ENCODE measurements around the gene YPEL1. TPM values are rescaled to one million over a fixed set of nuclear protein-coding genes. Genes with fewer than 3 reads are reported as not detected.
"Not testable (repeated sequence)": the region's sequence is repeated elsewhere in the genome, so short reads cannot be mapped to it uniquely, and the experiment has no call there.

YPEL1 gene
- total RNA-seq, 1 donor from 2014 or later: 20.4 TPM

GRCh38 chr22:21678842-21679241 is 56.8 kb downstream of the YPEL1 start:
- H3K9ac ChIP-seq (ENCODE audit: low read depth in 1 of 3, low read length in 3 of 3); H3K27me3 ChIP-seq (ENCODE audit: control insufficient read depth in 3 of 3, insufficient read depth in 3 of 3, low read length in 3 of 3); H3K9me3 ChIP-seq (ENCODE audit: control insufficient read depth in 3 of 3, low read length in 3 of 3); H3K4me1 ChIP-seq (ENCODE audit: control insufficient read depth in 3 of 3, insufficient read depth in 3 of 3, low read length in 3 of 3); H3K4me3 ChIP-seq (ENCODE audit: low read length in 3 of 3); H3K27ac ChIP-seq (ENCODE audit: low read depth, low read length): not testable (repeated sequence)
- H3K36me3 ChIP-seq (ENCODE audit: control insufficient read depth in 3 of 3, insufficient read depth in 3 of 3, low read length in 3 of 3): peaks cover 40 to 46% (median 42%) of the 10 kb centered on the region in 3 donors

GRCh38 chr22:21677606-21678443 is 57.8 kb downstream of the YPEL1 start:
- Histone ChIP-seq H3K9ac (ENCODE audit: low read depth in 1 of 3, low read length in 3 of 3) (no peak overlapping the region), H3K36me3 (ENCODE audit: control insufficient read depth in 3 of 3, insufficient read depth in 3 of 3, low read length in 3 of 3) (peaks cover 42 to 47% (median 43%) of the 10 kb centered on the region in 3 donors), H3K27me3 (ENCODE audit: control insufficient read depth in 3 of 3, insufficient read depth in 3 of 3, low read length in 3 of 3) (no peaks in the 10 kb centered on the region), H3K27ac (ENCODE audit: low read depth, low read length) (no peak overlapping the region), H3K4me1 (ENCODE audit: control insufficient read depth in 3 of 3, insufficient read depth in 3 of 3, low read length in 3 of 3) (peaks cover 0 to 4% (median 0%) of the 10 kb centered on the region in 3 donors), H3K9me3 (ENCODE audit: control insufficient read depth in 3 of 3, low read length in 3 of 3) (no peaks in the 10 kb centered on the region), H3K4me3 (ENCODE audit: low read length in 3 of 3) (no peak overlapping the region)

DNA sequence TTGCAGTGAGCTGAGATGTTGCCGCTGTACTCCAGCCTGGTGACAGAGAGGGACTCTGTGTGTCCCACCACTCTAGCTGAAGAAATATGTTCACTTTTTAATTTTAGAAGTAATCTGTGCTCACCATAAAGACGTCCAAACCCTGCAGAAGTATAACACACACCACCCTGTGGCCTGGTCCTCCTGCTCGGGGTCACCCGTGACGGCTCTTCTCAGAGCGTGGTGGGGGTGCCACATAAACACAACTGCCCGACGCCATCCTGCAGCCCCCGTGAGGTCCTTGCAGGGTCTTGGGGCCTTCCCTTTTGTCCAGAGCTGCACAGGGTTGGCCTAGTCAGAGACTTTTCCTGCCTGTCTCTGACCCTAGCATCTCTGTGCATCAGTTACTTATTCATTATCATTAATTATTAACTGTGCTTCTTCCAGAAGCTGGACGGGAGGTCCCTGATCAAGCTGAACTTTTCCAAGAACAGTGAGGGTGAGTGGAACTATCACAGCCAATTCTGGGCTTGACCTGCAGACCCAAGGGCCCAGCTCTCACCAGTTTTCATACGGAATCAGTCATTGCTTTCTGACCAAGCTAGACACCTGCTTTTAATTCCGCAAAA is 60.9 kb downstream of the YPEL1 start:
- no peak overlapping the region for H3K9ac ChIP-seq (ENCODE audit: low read depth in 1 of 3, low read length in 3 of 3)
- H3K9me3 ChIP-seq (ENCODE audit: control insufficient read depth in 3 of 3, low read length in 3 of 3): no peaks in the 10 kb centered on the region
- H3K4me3 ChIP-seq (ENCODE audit: low read length in 3 of 3): no peak overlapping the region
- H3K27ac ChIP-seq (ENCODE audit: low read depth, low read length): no peak overlapping the region
- peaks cover 0 to 4% (median 0%) of the 10 kb centered on the region in 3 donors for H3K4me1 ChIP-seq (ENCODE audit: control insufficient read depth in 3 of 3, insufficient read depth in 3 of 3, low read length in 3 of 3)
- peaks cover 48 to 51% (median 50%) of the 10 kb centered on the region in 3 donors for H3K36me3 ChIP-seq (ENCODE audit: control insufficient read depth in 3 of 3, insufficient read depth in 3 of 3, low read length in 3 of 3)
- no peaks in the 10 kb centered on the region for H3K27me3 ChIP-seq (ENCODE audit: control insufficient read depth in 3 of 3, insufficient read depth in 3 of 3, low read length in 3 of 3)

DNA sequence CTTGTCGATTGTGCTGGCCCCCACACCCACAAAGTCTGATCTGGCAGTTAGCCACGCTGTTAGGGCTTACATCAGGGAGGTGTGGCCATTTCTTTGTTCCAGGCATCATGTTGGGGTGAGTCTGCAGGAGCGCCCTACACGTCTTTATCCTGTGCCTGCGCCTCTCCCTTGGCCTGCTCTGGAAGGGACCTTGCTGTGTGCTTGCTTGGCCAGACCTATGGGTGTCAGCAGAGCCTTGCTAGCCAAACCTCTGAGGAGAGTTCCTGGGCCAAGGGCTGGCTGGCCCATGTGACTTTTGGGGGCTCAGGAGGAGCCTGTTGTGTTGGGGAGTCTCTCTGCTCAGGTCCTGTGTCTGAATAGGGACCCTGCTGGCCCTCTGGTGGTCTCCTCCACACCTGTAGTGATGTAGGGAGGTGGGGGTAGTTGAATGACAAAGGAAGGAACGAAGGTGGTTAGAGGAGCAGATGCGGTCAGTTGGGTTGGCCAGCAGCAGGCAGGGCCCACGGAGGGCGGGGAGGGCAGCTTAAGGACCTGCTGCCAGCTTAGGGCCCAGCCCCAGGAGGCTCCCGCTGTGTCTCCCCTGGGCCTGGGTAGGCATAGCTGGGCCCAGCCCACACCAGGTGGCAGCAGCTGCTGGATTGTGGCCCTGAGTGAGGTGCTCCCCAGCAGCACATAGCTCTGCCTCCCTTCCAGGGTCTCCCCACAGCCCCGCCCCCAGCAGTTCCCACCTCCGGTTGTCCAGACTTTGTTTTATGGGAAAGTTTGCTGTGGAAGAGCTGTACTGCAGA is 61.9 kb downstream of the YPEL1 start:
- Histone ChIP-seq H3K9me3 (ENCODE audit: control insufficient read depth in 3 of 3, low read length in 3 of 3) (no peaks in the 10 kb centered on the region), H3K27me3 (ENCODE audit: control insufficient read depth in 3 of 3, insufficient read depth in 3 of 3, low read length in 3 of 3) (no peaks in the 10 kb centered on the region), H3K4me1 (ENCODE audit: control insufficient read depth in 3 of 3, insufficient read depth in 3 of 3, low read length in 3 of 3) (peaks cover 0 to 4% (median 0%) of the 10 kb centered on the region in 3 donors), H3K36me3 (ENCODE audit: control insufficient read depth in 3 of 3, insufficient read depth in 3 of 3, low read length in 3 of 3) (peaks cover 48 to 56% (median 51%) of the 10 kb centered on the region in 3 donors), H3K9ac (ENCODE audit: low read depth in 1 of 3, low read length in 3 of 3) (no peak overlapping the region), H3K4me3 (ENCODE audit: low read length in 3 of 3) (no peak overlapping the region), H3K27ac (ENCODE audit: low read depth, low read length) (no peak overlapping the region)

DNA sequence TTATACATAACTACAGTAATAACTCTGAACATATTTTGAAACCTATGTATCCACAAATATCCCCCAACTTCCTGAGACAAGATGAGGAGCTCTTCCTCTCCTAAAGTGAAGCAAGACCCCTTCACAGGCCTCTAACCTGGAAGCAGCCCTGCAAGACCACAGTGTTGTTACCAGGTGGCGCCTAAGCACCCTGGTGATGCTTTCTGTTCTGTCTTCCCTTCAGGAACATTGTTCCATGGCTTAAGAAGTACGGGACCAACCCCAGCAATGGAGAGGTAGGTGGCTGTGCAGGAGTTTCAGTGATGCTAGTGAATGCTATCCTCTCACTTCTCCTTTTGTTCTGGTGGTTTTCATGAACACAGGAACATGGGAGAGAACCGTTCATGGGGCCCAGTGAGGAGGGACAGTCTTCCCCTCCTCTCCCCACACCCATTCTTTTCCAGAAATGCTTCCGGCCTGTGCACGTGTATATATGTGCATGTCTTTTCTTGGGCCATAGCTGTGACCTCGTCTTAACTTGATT is 63.4 kb downstream of the YPEL1 start:
- no peak overlapping the region for H3K9ac ChIP-seq (ENCODE audit: low read depth in 1 of 3, low read length in 3 of 3)
- H3K4me3 ChIP-seq (ENCODE audit: low read length in 3 of 3): no peak overlapping the region
- no peaks in the 10 kb centered on the region for H3K9me3 ChIP-seq (ENCODE audit: control insufficient read depth in 3 of 3, low read length in 3 of 3)
- H3K27ac ChIP-seq (ENCODE audit: low read depth, low read length): no peak overlapping the region
- no peaks in the 10 kb centered on the region for H3K27me3 ChIP-seq (ENCODE audit: control insufficient read depth in 3 of 3, insufficient read depth in 3 of 3, low read length in 3 of 3)
- H3K36me3 ChIP-seq (ENCODE audit: control insufficient read depth in 3 of 3, insufficient read depth in 3 of 3, low read length in 3 of 3): peaks cover 48 to 56% (median 51%) of the 10 kb centered on the region in 3 donors
- H3K4me1 ChIP-seq (ENCODE audit: control insufficient read depth in 3 of 3, insufficient read depth in 3 of 3, low read length in 3 of 3): no peaks in the 10 kb centered on the region

DNA sequence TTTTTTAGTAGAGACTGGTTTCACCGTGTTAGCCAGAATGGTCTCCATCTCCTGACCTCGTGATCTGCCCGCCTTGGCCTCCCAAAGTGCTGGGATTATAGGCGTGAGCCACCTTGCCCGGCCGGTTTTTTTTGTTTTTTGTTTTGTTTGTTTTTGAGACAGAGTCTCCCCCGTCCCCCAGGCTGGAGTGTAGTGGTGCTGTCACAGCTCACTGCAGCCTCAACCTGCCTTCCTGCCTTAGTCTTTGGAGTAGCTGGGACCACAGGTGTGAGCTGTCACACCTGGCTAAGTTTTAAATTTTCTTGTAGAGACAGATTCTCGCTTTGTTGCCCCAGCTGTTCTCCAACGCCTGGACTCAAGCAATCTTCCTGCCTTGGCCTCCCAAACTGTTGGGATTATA is 66.6 kb downstream of the YPEL1 start:
- H3K4me3 ChIP-seq (ENCODE audit: low read length in 3 of 3): no peak overlapping the region
- peaks cover 6 to 9% (median 8%) of the 10 kb centered on the region in 3 donors for H3K4me1 ChIP-seq (ENCODE audit: control insufficient read depth in 3 of 3, insufficient read depth in 3 of 3, low read length in 3 of 3)
- no peaks in the 10 kb centered on the region for H3K9me3 ChIP-seq (ENCODE audit: control insufficient read depth in 3 of 3, low read length in 3 of 3)
- peaks cover 35 to 41% (median 36%) of the 10 kb centered on the region in 3 donors for H3K36me3 ChIP-seq (ENCODE audit: control insufficient read depth in 3 of 3, insufficient read depth in 3 of 3, low read length in 3 of 3)
- no peak overlapping the region for H3K9ac ChIP-seq (ENCODE audit: low read depth in 1 of 3, low read length in 3 of 3)
- no peak overlapping the region for H3K27ac ChIP-seq (ENCODE audit: low read depth, low read length)
- H3K27me3 ChIP-seq (ENCODE audit: control insufficient read depth in 3 of 3, insufficient read depth in 3 of 3, low read length in 3 of 3): no peaks in the 10 kb centered on the region

- peak overlapping the region; percentile 91 to 98 (median 98) for H3K4me3 ChIP-seq (ENCODE audit: low read length in 3 of 3)
- H3K9ac ChIP-seq (ENCODE audit: low read depth in 1 of 3, low read length in 3 of 3): peak overlapping the region in 2 of 3 donors; percentile 85 to 91
- H3K36me3 ChIP-seq (ENCODE audit: control insufficient read depth in 3 of 3, insufficient read depth in 3 of 3, low read length in 3 of 3): peaks cover 17 to 20% (median 17%) of the 10 kb centered on the region in 3 donors
- H3K27ac ChIP-seq (ENCODE audit: low read depth, low read length): peak overlapping the region; percentile 86
- H3K27me3 ChIP-seq (ENCODE audit: control insufficient read depth in 3 of 3, insufficient read depth in 3 of 3, low read length in 3 of 3): no peaks in the 10 kb centered on the region
- H3K4me1 ChIP-seq (ENCODE audit: control insufficient read depth in 3 of 3, insufficient read depth in 3 of 3, low read length in 3 of 3): peaks cover 6 to 9% (median 8%) of the 10 kb centered on the region in 3 donors
- H3K9me3 ChIP-seq (ENCODE audit: control insufficient read depth in 3 of 3, low read length in 3 of 3): no peaks in the 10 kb centered on the region
Measured at GRCh38 chr22:21666786-21667185, 68.8 kb downstream of the YPEL1 start.

DNA sequence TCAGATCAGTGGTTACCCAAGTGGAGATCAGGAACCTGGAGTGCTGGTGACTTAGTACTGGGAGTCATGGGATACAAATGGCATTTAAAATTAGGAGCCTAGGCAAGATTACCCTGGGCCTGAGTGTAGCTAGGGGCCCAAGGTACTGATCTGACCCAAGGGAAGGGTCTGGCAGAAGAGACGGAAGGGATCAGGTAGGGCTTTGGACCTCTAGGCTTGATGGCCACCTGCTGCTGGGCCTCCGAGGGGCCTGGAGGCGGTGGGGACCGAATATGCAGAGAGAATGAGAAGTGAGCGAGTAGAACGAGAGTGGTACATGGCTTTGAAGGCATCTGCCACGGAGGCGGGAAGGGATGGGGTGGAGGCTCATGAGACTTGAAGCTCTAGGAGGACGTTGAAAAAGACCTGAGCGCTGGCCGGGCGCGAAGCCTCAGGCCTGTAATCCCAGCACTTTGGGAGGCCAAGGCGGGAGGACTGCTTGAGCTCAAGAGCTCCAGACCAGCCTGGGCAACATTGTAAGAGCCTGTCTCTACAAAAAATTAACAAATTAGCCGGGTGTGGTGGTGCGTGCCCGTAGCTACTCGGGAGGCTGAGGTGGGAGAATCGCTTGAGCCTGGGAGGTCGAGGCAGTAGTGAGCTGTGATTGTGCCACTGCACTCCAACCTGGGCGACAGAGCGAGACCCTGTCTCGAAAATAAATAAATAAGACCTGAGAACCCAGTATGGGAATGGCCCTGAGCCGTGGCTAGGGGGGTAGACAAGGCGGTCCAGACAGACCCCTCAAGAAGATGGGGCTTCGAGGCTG is 70.3 kb downstream of the YPEL1 start:
- Histone ChIP-seq H3K4me3 (ENCODE audit: low read length in 3 of 3) (peak overlapping the region; percentile 91 to 98 (median 98)), H3K36me3 (ENCODE audit: control insufficient read depth in 3 of 3, insufficient read depth in 3 of 3, low read length in 3 of 3) (peaks cover 2 to 7% (median 3%) of the 10 kb centered on the region in 3 donors), H3K27me3 (ENCODE audit: control insufficient read depth in 3 of 3, insufficient read depth in 3 of 3, low read length in 3 of 3) (peaks cover 8 to 11% (median 10%) of the 10 kb centered on the region in 3 donors), H3K9ac (ENCODE audit: low read depth in 1 of 3, low read length in 3 of 3) (peak overlapping the region; percentile 84 to 91 (median 85)), H3K27ac (ENCODE audit: low read depth, low read length) (peak overlapping the region; percentile 86), H3K9me3 (ENCODE audit: control insufficient read depth in 3 of 3, low read length in 3 of 3) (no peaks in the 10 kb centered on the region), H3K4me1 (ENCODE audit: control insufficient read depth in 3 of 3, insufficient read depth in 3 of 3, low read length in 3 of 3) (peaks cover 6 to 9% (median 8%) of the 10 kb centered on the region in 3 donors)

GRCh38 chr22:21663738-21664137 is 71.9 kb downstream of the YPEL1 start:
- Histone ChIP-seq H3K9ac (ENCODE audit: low read depth in 1 of 3, low read length in 3 of 3) (no peak overlapping the region), H3K36me3 (ENCODE audit: control insufficient read depth in 3 of 3, insufficient read depth in 3 of 3, low read length in 3 of 3) (no peaks in the 10 kb centered on the region), H3K4me1 (ENCODE audit: control insufficient read depth in 3 of 3, insufficient read depth in 3 of 3, low read length in 3 of 3) (peaks cover 6 to 9% (median 8%) of the 10 kb centered on the region in 3 donors), H3K4me3 (ENCODE audit: low read length in 3 of 3) (no peak overlapping the region), H3K9me3 (ENCODE audit: control insufficient read depth in 3 of 3, low read length in 3 of 3) (no peaks in the 10 kb centered on the region), H3K27me3 (ENCODE audit: control insufficient read depth in 3 of 3, insufficient read depth in 3 of 3, low read length in 3 of 3) (peaks cover 8 to 15% (median 10%) of the 10 kb centered on the region in 3 donors), H3K27ac (ENCODE audit: low read depth, low read length) (no peak overlapping the region)

All from skeletal muscle tissue (tissue), 4 donors.